Transverse colon (tissue), 4 donors: ENCODE data around the gene HPCAL1. TPM values are rescaled to one million over a fixed set of nuclear protein-coding genes. Genes with fewer than 3 reads are reported as not detected.
"Not testable (repeated sequence)": the region's sequence is repeated elsewhere in the genome, so short reads cannot be mapped to it uniquely, and the experiment has no call there.

ENCODE experiments used
- DNase-seq: peaks from one replicate; pipeline ENCODE4 v3.0.0-alpha.2; 2019
- H3K27ac ChIP-seq, 4 donors: fragments of 200-600 bp; sonication (generic); 2 replicates each; pipeline ENCODE4 v1.5.1; 2016 to 2018; ENCODE audit warnings: inconsistent platforms in 4 of 4
- H3K27me3 ChIP-seq: fragments of 200-600 bp; sonication (generic); 2 replicates; pipeline ENCODE4 v1.5.1; 2017; ENCODE audit warnings: inconsistent platforms
- H3K36me3 ChIP-seq, 4 donors: fragments of 200-600 bp; sonication (generic); 2 replicates each; pipeline ENCODE4 v1.5.1; 2017 to 2019; ENCODE audit warnings: inconsistent platforms in 4 of 4
- H3K4me1 ChIP-seq, 4 donors: fragments of 200-600 bp; sonication (generic); 2 replicates each; pipeline ENCODE4 v1.5.1; 2017 to 2020; ENCODE audit warnings: inconsistent platforms in 4 of 4
- H3K4me3 ChIP-seq, 4 donors: fragments of 200-600 bp; sonication (generic); 1 replicate in 1 of 4; 2 replicates in 3 of 4; pipeline versions ENCODE4 v1.5.1 to v1.6.1; 2017 to 2019; ENCODE audit warnings: inconsistent platforms in 4 of 4
- H3K9me3 ChIP-seq, 2 donors: fragments of 200-600 bp; sonication (generic); 2 replicates each; pipeline ENCODE4 v1.5.1; 2017 to 2019; ENCODE audit warnings: inconsistent platforms in 2 of 2
- EP300 ChIP-seq: sonication (generic); formaldehyde crosslinking; IDR thresholded peaks from one replicate; pipeline ENCODE4 v1.6.1; 2017; ENCODE audit warnings: antibody characterized with exemption, low read depth
- POLR2A ChIP-seq: fragments of 450-650 bp; IDR thresholded peaks from one replicate; pipeline ENCODE4 v1.6.1; 2016; ENCODE audit warnings: antibody characterized with exemption, mild to moderate bottlenecking, moderate library complexity
- POLR2AphosphoS5 ChIP-seq, 3 donors: sonication (generic); formaldehyde crosslinking; IDR thresholded peaks; one replicate each; pipeline ENCODE4 v1.6.1; 2016; ENCODE audit warnings: antibody characterized with exemption in 3 of 3
- WGBS, 2 donors: methylation state at CpG; one replicate each; pipeline ENCODE4 v1.1.5; 2018; ENCODE audit warnings: low coverage in 1 of 2; 5-methylcytosine and 5-hydroxymethylcytosine counted together
- in situ Hi-C, 4 donors: fragments of 200-750 bp; cut with MboI; loops; one replicate each; pipeline versions ENCODE4 v1.15.0 to v1.15.1; 2017; ENCODE audit warnings: low sequenced_read_pairs in 3 of 4, low pct_ligation_motif_present in 1 of 4, low pct_unique_long_range_greater_than_20kb in 1 of 4
- intact Hi-C: fragments of 100-400 bp; cut with DNase I; formaldehyde crosslinking; loops from one replicate; pipeline ENCODE4 v1.15.1; 2023; ENCODE audit warnings: low total_unique reads
- total RNA-seq, 4 donors: library from RNA; depleted of rRNA; stranded (reverse); fragments of >200 nt; gene quantifications; one replicate each; pipeline ENCODE4 v1.1.0, GENCODE V29; 2016
- TF ChIP-seq, protein P1 (sequence below), 5 experiments: fragments of 200-600 bp in 3 of 5; fragments of 450-650 bp in 2 of 5; sonication (generic) in 3 of 5; IDR thresholded peaks; 1 replicate in 2 of 5; 2 replicates in 3 of 5; pipeline ENCODE4 v1.5.1; 2016 to 2017; ENCODE audit warnings: antibody characterized with exemption in 5 of 5, inconsistent platforms in 3 of 5, mild to moderate bottlenecking in 2 of 5, moderate library complexity in 1 of 5

The HPCAL1 gene
- total RNA-seq, 4 donors from 2014 or later = 88.9 to 221 (median 129) TPM

- H3K36me3 ChIP-seq = peaks cover 0 to 35% (median 17%) of the 10 kb centered on the region in 4 donors
- 80 to 85% methylated on average over 2 to 11 of the region's 11 CpGs for WGBS, 2 donors
- peaks cover 0 to 6% (median 4%) of the 10 kb centered on the region in 4 donors for H3K4me1 ChIP-seq
Observed at GRCh38 chr2:10439185-10439879, 136.6 kb downstream of the HPCAL1 start.

DNA sequence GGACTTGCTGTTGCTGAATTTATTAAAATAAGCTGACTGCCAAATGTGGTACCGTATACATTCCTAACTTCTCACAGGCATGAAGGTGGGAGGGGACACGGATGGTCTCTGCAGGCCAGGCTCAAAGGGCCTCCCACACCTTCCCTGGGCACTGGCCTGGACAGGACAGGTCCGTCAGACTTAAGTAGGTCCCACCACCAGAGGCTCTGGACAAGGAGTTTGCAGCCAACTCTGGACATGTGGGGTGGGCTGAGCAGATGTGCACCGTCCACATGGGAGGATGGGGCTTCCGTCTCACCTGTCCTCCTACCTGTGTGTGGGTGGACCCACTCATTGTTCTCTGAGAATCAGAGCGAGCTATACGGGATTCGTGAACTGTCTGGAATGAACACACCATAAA lies 137.3 kb downstream of the HPCAL1 start:
- WGBS, 2 donors = 92% methylated on average over 8 of the region's 8 CpGs; no CpG with 5 or more reads in 1 of the 2 donors
- no peak overlapping the region for H3K4me3 ChIP-seq
- no peaks in the 10 kb centered on the region for H3K9me3 ChIP-seq
- no peaks in the 10 kb centered on the region for H3K4me1 ChIP-seq
- TF ChIP-seq POLR2AphosphoS5 (IDR thresholded peaks at IDR 0.05) = no peak
- TF ChIP-seq EP300 = no peak
- no peak for TF ChIP-seq POLR2A
- TF ChIP-seq, protein P1, sequence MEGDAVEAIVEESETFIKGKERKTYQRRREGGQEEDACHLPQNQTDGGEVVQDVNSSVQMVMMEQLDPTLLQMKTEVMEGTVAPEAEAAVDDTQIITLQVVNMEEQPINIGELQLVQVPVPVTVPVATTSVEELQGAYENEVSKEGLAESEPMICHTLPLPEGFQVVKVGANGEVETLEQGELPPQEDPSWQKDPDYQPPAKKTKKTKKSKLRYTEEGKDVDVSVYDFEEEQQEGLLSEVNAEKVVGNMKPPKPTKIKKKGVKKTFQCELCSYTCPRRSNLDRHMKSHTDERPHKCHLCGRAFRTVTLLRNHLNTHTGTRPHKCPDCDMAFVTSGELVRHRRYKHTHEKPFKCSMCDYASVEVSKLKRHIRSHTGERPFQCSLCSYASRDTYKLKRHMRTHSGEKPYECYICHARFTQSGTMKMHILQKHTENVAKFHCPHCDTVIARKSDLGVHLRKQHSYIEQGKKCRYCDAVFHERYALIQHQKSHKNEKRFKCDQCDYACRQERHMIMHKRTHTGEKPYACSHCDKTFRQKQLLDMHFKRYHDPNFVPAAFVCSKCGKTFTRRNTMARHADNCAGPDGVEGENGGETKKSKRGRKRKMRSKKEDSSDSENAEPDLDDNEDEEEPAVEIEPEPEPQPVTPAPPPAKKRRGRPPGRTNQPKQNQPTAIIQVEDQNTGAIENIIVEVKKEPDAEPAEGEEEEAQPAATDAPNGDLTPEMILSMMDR (IDR thresholded peaks at IDR 0.05) = no peak
- H3K36me3 ChIP-seq = peaks cover 0 to 38% (median 17%) of the 10 kb centered on the region in 4 donors
- intact Hi-C loops = loop anchor here (5.0 kb wide), 1 partner anchor 318 kb away; the partner anchor contains the start of gene RRM2
- H3K27me3 ChIP-seq = no peaks in the 10 kb centered on the region
- no peak for DNase-seq
- in situ Hi-C loops = loop anchor here in 2 of 4 donors (10.0 to 25.0 kb wide), 2 partner anchors 315 to 603 kb away; partner anchors contain the start of genes RRM2 (in 1 of the 2) and TAF1B (in 1 of the 2)
- no peak overlapping the region for H3K27ac ChIP-seq

More at GRCh38 chr2:10439185-10439879, 136.6 kb downstream of the HPCAL1 start:
- no peaks in the 10 kb centered on the region for H3K9me3 ChIP-seq
- DNase-seq = no peak
- in situ Hi-C loops = loop anchor here in 2 of 4 donors (10.0 to 25.0 kb wide), 2 partner anchors 315 to 602 kb away; partner anchors contain the start of genes RRM2 (in 1 of the 2) and TAF1B (in 1 of the 2)
- TF ChIP-seq, protein P1 (IDR thresholded peaks at IDR 0.05) = no peak
- TF ChIP-seq POLR2AphosphoS5 (IDR thresholded peaks at IDR 0.05) (no peak), EP300 (no peak), POLR2A (no peak)
- intact Hi-C loops = loop anchor here (5.0 kb wide), 1 partner anchor 317 kb away; the partner anchor contains the start of gene RRM2
- no peaks in the 10 kb centered on the region for H3K27me3 ChIP-seq
- H3K4me3 ChIP-seq = no peak overlapping the region
- no peak overlapping the region for H3K27ac ChIP-seq

DNA sequence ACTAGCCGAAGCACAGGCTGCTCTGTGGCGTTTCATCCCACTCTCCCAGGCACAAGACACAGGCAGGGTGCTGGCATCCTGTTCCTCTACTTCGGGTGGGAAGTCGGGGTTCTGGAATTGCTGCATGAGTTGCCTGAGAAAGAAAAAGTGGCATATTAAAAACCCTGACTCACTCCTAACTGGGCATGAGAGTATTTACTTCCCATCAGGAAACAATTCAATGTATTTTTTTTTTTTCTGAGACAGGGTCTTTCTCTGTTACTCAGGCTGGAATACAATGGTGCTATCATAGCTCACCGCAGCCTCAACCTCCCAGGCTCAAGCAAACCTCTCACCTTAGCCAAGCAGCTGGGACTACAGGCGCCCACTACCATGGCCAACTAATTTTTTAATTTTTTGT lies 138.0 kb downstream of the HPCAL1 start:
- Histone ChIP-seq H3K9me3 (no peaks in the 10 kb centered on the region), H3K4me3 (no peak overlapping the region), H3K27ac (no peak overlapping the region), H3K4me1 (peaks cover 0 to 6% (median 0%) of the 10 kb centered on the region in 4 donors), H3K27me3 (no peaks in the 10 kb centered on the region), H3K36me3 (peaks cover 0 to 38% (median 17%) of the 10 kb centered on the region in 4 donors)
- 98% methylated on average over 6 of the region's 6 CpGs; no CpG with 5 or more reads in 1 of the 2 donors for WGBS, 2 donors
- in situ Hi-C loops = loop anchor here in 1 of 4 donors (25.0 kb wide), 1 partner anchor 603 kb away; the partner anchor contains the start of gene TAF1B
- TF ChIP-seq, protein P1 (IDR thresholded peaks at IDR 0.05) = no peak
- TF ChIP-seq EP300 = no peak
- no peak for TF ChIP-seq POLR2A
- no peak for TF ChIP-seq POLR2AphosphoS5 (IDR thresholded peaks at IDR 0.05)
- intact Hi-C loops = no loop called here
- DNase-seq = no peak

DNA sequence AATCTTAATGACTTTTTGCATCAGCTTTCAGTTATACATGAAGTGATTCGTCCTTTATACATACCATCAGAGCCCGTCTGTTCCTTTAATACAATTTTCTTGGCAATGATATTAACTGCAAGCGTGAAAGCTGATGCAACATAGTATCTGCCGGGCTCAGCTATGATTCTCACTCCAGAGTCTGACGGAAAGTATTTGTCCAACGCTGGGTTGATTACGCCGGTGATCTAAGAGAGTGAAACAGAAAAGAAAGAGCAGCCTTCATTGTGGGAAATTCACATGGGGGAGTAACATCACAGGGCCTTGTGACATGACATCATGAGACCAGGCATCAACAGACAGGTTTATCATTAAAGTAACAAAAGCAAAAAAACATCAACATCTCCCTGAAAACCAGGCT lies 139.2 kb downstream of the HPCAL1 start:
- in situ Hi-C loops = loop anchor here in 1 of 4 donors (25.0 kb wide), 1 partner anchor 605 kb away; the partner anchor contains the start of gene TAF1B
- no peak overlapping the region for H3K27ac ChIP-seq
- no peak for DNase-seq
- H3K9me3 ChIP-seq = no peaks in the 10 kb centered on the region
- H3K4me1 ChIP-seq = peaks cover 5 to 17% (median 9%) of the 10 kb centered on the region in 4 donors
- H3K36me3 ChIP-seq = peaks cover 0 to 38% (median 17%) of the 10 kb centered on the region in 4 donors
- TF ChIP-seq, protein P1 (IDR thresholded peaks at IDR 0.05) = no peak
- TF ChIP-seq EP300 (no peak), POLR2A (no peak), POLR2AphosphoS5 (IDR thresholded peaks at IDR 0.05) (no peak)
- no peaks in the 10 kb centered on the region for H3K27me3 ChIP-seq
- H3K4me3 ChIP-seq = no peak overlapping the region
- 90 to 97% methylated on average over 5 to 8 of the region's 8 CpGs for WGBS, 2 donors
- intact Hi-C loops = no loop called here

DNA sequence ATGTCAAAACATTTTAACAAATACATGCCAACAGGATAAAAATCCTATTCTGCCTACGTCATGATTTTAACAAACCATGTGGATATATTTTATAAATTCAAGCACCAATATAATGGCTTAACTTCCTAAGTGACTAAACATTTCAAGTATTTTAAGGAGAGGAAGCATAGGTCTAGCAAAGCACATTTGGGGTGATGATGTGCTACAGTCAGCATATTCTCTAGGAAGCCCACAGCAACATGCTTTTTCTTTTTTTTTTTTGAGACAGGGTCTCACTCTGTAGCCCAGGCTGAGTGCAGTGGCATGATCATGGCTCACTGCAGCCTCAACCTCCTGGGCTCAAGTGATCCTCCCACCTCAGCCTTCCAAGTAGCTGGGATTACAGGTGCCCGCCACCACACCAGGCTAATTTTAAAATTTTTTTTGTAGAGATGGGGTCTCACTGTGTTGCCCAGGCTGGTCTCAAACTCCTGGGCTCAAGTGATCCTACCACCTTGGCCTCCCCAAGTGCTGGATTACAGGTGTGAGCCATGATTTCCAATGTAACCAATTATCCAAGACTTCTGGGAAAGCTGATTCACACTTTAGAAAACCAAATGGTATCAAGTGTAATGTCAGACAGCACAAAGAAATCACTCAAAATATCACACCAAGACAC lies 139.9 kb downstream of the HPCAL1 start:
- intact Hi-C loops, H3K4me3 ChIP-seq, H3K27ac ChIP-seq, H3K27me3 ChIP-seq, DNase-seq, H3K9me3 ChIP-seq: not testable (repeated sequence)
- WGBS, 2 donors = 80 to 94% methylated on average over 1 to 2 of the region's 2 CpGs
- Histone ChIP-seq H3K4me1 (peaks cover 12 to 23% (median 14%) of the 10 kb centered on the region in 4 donors), H3K36me3 (peaks cover 0 to 38% (median 17%) of the 10 kb centered on the region in 4 donors)
- in situ Hi-C loops = loop anchor here in 1 of 4 donors (25.0 kb wide), 1 partner anchor 605 kb away; the partner anchor contains the start of gene TAF1B
